Activated T-cell treated with anti-CD3 and anti-CD28 coated beads for 24 hours (primary cell): ENCODE data around the gene MEGF6.
A peak's percentile ranks its signal among the peaks of the same experiment; 100 is the strongest.

Experiments used
- DNase-seq: peaks from one replicate; pipeline ENCODE4 v3.0.0-alpha.2; 2020; ENCODE audit warnings: low read depth

The MEGF6 gene

DNA sequence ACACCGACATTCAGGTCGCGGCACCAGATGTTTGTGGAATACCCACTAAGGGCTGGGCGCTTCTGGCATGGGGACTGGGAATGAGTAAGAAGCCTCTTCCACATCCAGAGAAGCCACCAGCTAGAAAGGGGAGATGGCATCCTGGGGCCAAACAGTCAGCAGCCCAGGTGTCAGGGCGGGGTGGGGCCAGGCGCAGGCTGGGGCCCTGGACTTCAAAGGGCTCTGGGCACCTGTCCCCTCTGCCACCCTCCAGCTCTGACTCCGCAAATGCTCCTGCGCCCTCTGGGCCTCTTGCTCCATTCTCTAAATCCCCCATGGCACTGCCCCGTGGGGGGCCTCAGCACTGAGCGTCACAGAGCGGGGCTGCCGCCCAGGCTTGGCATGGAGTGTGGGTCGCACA, 70.4 kb downstream of the MEGF6 start:
- DNase-seq, result no peak

- no peak for DNase-seq
Measured at GRCh38 chr1:3539707-3540425, 71.4 kb downstream of the MEGF6 start.

- no peak for DNase-seq
Measured at GRCh38 chr1:3537359-3537758, 73.9 kb downstream of the MEGF6 start.

- DNase-seq, result no peak
Measured at GRCh38 chr1:3536420-3537195, 74.7 kb downstream of the MEGF6 start.

DNA sequence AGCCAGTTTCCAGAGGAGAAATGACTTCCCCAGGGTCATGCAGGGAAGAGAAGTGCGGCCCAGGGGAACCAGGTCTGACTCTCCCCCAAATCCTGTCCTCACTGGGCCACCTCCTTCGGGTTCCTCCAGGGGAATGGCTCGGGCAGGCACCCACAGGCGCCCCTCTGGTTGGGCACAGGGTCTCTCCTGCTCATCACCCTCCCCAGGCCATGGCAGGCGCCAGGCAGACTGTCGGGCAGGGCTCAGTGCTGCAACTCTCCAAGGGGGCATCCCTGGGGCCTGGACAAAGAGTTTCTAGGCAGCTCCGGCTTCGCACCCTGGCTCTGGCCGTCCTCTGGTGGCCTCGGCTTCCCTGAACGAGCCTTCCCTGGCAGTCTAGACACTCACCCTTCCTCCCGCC, 75.6 kb downstream of the MEGF6 start:
- DNase-seq, result no peak

- DNase-seq, result no peak
Measured at GRCh38 chr1:3534803-3535637, 76.3 kb downstream of the MEGF6 start.

- DNase-seq, result no peak
Measured at GRCh38 chr1:3533067-3534048, 78.0 kb downstream of the MEGF6 start.

GRCh38 chr1:3531928-3532327, 79.4 kb downstream of the MEGF6 start:
- no peak for DNase-seq

DNA sequence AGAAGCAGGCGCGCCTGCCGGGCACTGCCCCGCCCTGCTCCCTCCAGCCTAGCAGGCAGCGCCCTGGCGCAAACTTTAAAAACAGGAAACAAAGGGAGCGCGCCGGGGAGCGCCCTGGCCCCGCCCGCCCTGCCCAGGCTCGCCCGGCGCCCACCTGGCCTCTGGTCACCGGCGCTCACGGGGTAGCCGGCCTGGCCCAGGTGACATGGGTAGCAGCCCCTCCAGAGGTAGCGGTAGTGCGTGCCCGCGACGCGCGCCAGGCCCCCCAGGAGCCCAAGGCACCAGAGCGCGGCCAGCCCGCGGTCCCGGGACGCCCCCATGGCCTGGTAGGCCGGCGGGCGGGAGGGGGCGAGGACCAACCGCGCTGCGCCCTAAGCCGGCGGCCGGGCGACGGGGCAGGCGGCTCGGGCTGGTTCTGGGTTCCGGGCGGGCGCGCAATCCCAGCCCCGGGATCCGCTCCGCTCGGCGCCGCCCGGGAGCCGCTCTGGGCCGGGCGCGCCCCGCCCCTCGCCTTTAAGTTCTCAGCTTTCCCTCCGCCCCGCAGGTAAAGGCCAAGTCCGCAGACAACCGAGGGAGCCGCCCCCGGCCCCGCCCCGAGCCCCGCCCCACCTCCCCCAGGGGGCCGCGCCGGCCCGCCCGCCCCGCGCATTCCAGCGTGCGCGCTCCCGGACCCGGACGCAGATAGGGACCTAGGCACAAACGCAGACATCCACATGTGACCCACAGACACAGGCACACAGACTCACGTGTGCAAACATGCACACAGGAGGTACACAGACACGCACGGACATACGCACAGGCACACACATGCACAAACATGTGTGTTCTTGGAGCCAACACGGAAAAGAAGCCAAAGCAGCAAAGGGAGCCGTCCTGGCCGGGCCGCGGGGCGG, 80.1 kb downstream of the MEGF6 start:
- DNase-seq, result peak; percentile 74

- no peak for DNase-seq
Measured at GRCh38 chr1:3530086-3530925, 81.0 kb downstream of the MEGF6 start.

DNA sequence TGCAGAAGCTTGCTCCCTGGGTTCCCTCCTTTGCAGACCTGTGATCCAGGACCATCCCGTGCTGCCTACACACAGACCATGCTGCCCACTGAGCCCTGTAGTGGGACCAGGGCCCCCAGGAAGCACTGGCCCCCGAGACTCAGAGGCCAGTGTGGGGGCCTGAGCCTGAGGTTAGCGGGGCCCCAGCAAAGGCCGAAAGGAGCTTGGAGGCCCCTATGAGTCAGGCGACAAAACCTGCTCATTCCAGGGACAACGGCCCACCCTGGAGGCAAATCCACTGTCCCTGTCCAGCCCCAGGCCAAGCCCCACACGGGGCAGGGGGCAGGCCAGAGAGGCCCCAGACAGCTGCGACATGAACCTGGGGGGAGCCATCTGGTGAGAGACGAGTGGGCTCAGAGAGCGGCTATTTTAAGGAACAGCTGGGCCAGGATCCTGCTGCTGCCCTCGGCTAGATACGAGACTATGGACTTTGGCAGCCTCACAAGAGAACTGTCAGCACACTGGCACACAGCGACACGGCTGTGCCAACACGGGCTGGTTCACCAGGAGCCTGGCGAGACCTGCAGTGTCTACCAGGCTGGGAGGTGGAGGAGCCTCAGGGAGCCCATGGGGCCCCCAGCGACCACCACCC, 82.1 kb downstream of the MEGF6 start:
- no peak for DNase-seq

DNA sequence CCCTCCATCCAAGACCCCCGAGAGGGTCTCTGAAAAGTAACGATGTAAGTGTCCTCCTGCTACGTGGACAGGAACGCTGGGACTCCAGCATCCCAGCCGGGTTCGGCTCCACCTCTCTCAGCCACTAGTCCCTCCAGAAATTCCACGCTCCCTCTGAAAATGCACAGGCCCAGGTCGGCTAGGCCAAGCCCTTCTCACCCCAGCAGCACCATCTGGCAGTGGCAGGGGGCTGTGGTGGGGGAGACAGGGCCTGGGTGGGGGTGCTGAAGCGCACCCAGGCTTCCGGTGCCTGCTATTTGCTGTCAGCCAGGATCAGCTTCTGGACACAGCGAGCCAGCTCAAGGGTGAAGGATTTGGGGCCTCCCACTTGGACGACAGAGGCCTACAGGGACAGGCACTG, 83.5 kb downstream of the MEGF6 start:
- DNase-seq, result no peak

DNA sequence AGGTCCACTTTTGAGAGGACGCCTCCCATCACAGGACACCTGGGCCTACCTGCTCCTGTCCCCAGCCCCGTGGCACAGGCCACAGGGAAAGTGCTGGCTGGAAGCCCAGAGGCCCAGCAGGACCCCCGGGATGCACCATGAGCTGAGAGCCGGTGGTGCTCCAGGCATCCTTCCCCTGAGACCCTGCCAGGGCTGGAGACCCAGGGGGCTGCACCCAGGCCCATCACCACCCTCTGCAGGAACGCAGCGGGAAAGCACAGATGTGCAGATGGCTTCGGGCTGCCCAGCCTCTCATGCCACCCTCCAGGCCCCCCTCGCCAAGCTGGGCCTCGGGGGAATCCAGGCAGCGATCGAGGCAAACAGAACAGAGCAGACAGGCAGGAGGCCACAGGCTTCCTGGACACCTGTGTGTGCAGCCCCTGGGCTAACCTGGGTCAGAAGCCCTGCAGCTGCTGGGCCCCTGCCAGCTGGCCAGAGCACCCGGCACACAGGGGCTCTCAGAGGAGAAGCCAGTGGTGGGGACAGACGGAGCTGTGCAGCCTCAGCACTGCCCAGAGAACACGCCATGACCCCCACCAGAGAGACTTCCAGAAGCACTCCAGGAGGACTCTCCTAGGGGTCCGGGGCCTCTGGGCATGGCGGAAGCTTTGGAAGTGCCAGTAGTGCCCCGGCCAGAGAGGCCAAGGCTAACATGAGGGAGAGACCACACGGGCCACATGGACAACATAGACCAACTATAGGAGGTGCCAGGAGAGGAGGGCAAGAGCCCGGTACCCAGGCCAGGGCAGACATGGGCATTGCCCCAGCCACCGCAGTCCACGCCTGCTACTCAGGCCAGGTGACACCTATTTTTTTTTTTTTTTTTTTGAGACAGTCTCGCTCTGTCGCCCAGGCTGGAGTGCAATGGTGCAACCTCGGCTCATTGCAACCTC, 85.5 kb downstream of the MEGF6 start:
- DNase-seq, result no peak

- DNase-seq, result no peak
Measured at GRCh38 chr1:3524556-3525203, 86.6 kb downstream of the MEGF6 start.

GRCh38 chr1:3523980-3524379, 87.3 kb downstream of the MEGF6 start:
- no peak for DNase-seq

- no peak for DNase-seq
Measured at GRCh38 chr1:3522564-3523265, 88.6 kb downstream of the MEGF6 start.

DNA sequence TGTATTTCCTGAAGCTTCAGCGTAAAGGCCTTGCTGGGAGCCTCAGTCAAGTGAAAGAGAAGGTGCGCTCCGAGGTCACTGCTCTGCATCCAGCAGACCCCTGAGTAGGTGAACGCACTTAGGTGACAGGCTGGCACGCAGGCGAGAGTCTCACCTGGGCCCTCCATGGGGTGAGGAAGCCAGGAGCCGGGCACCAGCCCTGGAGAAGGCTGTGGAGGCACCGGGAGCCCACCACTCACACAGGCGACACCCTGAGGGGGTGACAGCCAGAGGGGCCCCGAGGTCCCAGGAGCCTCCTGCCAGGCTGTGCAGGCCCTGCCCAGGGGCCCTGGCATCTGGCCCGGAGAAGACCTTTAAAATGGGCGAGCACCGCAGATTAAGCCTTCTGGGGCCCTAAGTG, 89.2 kb downstream of the MEGF6 start:
- DNase-seq, result no peak
